Brain microvascular endothelial cell (primary cell): ENCODE results near the gene GALP.

Experiments
- DNase-seq: peaks from one replicate; pipeline ENCODE4 v3.0.0-alpha.2; 2020
- H3K27ac ChIP-seq: fragments of 250-450 bp; sonication (Bioruptor Pico); 2 replicates; pipeline ENCODE4 v1.5.1; 2020; ENCODE audit warnings: mild to moderate bottlenecking, moderate library complexity
- H3K27me3 ChIP-seq: fragments of 250-450 bp; sonication (Bioruptor Pico); replicated peaks from 2 replicates; pipeline ENCODE4 v1.5.1; 2020; ENCODE audit warnings: mild to moderate bottlenecking
- H3K36me3 ChIP-seq: fragments of 250-450 bp; sonication (Bioruptor Pico); replicated peaks from 2 replicates; pipeline ENCODE4 v1.5.1; 2020; ENCODE audit warnings: mild to moderate bottlenecking
- H3K4me3 ChIP-seq: 2 replicates; pipeline ENCODE4 v1.5.1; 2011; ENCODE audit warnings: low read depth, mild to moderate bottlenecking, control low read depth, low read length, moderate library complexity
- CTCF ChIP-seq: IDR thresholded peaks from 2 replicates; pipeline ENCODE4 v1.5.1; 2011; ENCODE audit warnings: low read depth, mild to moderate bottlenecking, moderate library complexity, low read length, control low read depth, inconsistent platforms; ENCODE audit errors: missing control alignments
- in situ Hi-C: cut with HindIII; loops from 2 replicates; pipeline ENCODE4 v1.10.0; 2017; ENCODE audit warnings: low sequenced_read_pairs, low pct_ligation_motif_present

The GALP gene

DNA sequence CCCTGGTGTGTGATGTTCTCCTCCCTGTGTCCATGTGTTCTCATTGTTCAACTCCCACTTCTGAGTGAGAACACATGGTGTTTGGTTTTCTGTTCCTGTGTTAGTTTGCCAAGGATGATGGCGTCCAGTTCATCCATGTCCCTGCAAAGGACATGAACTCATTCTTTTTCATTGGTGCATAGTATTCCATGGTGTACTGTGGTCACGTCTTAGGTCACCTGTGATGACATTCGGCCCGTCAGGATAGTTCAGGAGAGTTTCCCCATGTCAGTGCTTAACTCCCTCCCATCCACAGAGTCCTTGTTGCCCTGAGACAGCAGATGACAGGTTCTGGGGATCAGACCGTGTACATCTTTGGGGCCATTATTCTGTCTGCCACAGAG, 26.2 kb upstream of the GALP start:
- Histone ChIP-seq H3K4me3 (no peak overlapping the region), H3K27ac (no peak overlapping the region), H3K27me3 (no peaks in the 10 kb centered on the region), H3K36me3 (peaks cover 22% of the 10 kb centered on the region)
- in situ Hi-C loops, result no loop called here
- no peak for TF ChIP-seq CTCF
- DNase-seq, result no peak

DNA sequence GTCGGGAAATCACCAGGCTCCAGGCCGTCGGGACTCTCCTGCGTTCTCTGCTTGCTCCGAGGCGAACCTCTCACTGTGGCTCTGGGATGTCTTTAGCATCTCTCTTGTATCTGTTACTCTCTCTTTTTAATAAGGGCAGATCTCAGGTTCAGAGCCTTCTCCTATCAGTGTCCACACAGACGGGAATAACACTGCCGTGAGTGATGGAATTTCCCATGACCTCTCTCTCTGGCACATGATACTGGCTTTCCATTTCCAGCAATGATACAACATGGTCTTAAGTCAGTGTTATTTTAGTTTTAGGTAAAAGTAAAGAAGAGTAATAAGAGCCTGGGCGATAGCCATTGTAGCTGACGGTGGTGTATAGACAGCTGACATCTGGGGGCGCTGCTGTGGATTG, 25.4 kb upstream of the GALP start:
- Histone ChIP-seq H3K27me3 (no peaks in the 10 kb centered on the region), H3K27ac (no peak overlapping the region), H3K4me3 (no peak overlapping the region), H3K36me3 (peaks cover 25% of the 10 kb centered on the region)
- no peak for DNase-seq
- in situ Hi-C loops, result no loop called here
- TF ChIP-seq CTCF, result no peak

DNA sequence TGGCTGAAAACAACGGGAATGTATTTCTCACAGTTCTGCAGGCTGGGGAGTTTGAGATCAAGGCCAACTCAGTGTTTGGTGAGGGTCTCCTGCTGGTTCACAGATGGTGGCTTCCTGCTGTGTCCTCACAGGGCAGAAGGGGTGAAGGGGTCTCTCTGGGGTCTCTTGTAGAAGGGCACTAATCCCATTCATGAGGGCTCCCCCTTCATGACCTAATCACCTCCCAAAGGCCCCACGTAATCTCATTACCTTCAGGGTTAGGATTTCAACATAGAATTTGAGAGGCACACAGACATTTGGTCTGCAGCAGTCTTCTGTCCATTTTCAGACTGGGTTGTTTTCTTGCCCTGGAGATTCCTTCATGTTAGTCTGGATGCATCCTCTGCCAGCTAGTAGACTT, 23.2 kb upstream of the GALP start:
- in situ Hi-C loops, result no loop called here
- TF ChIP-seq CTCF, result no peak
- Histone ChIP-seq H3K36me3 (peaks cover 17% of the 10 kb centered on the region), H3K27me3 (no peaks in the 10 kb centered on the region), H3K4me3 (no peak overlapping the region), H3K27ac (no peak overlapping the region)
- DNase-seq, result no peak

GRCh38 chr19:56153507-56153906, 22.3 kb upstream of the GALP start:
- no peak overlapping the region for H3K4me3 ChIP-seq
- in situ Hi-C loops, result no loop called here
- no peaks in the 10 kb centered on the region for H3K27me3 ChIP-seq
- TF ChIP-seq CTCF, result no peak
- no peak for DNase-seq
- peaks cover 10% of the 10 kb centered on the region for H3K36me3 ChIP-seq
- no peak overlapping the region for H3K27ac ChIP-seq

- Histone ChIP-seq H3K36me3 (peaks cover 14% of the 10 kb centered on the region), H3K27me3 (no peaks in the 10 kb centered on the region), H3K27ac (no peak overlapping the region), H3K4me3 (no peak overlapping the region)
- DNase-seq, result no peak
- TF ChIP-seq CTCF, result peak; percentile 59
- in situ Hi-C loops, result no loop called here
Measured at GRCh38 chr19:56155124-56155687, 20.6 kb upstream of the GALP start.

DNA sequence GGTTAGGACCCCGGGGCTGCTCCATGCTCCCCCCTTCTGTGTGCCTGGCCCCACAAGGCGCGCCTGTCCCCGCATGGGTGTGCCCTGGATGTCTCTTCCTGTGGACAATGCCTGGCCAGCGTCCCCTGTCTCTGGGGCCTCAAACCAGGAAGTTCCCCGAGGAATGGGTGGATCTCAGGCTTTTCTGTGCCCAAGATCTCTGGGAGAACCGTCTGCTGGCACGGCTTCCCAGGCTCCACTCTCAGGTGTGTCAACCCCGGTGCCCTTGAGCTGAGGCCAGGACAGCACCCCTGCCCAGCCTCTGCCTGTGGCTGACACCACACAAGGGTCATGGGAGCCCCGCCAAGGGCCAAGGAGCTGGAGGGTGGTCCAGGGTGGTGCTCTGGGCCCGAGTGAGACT, 19.0 kb upstream of the GALP start:
- no peak for DNase-seq
- Histone ChIP-seq H3K27me3 (no peaks in the 10 kb centered on the region), H3K4me3 (no peak overlapping the region), H3K27ac (no peak overlapping the region), H3K36me3 (peaks cover 17% of the 10 kb centered on the region)
- TF ChIP-seq CTCF, result no peak
- in situ Hi-C loops, result no loop called here
